NCI-H460 (cell line): Measurements from ENCODE around the gene NKD1. TPM values are rescaled to one million over a fixed set of nuclear protein-coding genes. Genes with fewer than 3 reads are reported as not detected.

Experiments used
- DNase-seq: peaks from one replicate; pipeline ENCODE4 v3.0.0-alpha.2; 2016; ENCODE audit warnings: low read depth; ENCODE audit errors: extremely low read depth
- total RNA-seq: library from RNA; depleted of rRNA; stranded (reverse); fragments of >200 nt; shearing (Covaris generic); gene quantifications from 2 replicates; pipeline ENCODE4 v1.2.3, GENCODE V29; 2014

NKD1 gene
- total RNA-seq, 1 experiment from 2014 or later, result 0.05 TPM

DNA sequence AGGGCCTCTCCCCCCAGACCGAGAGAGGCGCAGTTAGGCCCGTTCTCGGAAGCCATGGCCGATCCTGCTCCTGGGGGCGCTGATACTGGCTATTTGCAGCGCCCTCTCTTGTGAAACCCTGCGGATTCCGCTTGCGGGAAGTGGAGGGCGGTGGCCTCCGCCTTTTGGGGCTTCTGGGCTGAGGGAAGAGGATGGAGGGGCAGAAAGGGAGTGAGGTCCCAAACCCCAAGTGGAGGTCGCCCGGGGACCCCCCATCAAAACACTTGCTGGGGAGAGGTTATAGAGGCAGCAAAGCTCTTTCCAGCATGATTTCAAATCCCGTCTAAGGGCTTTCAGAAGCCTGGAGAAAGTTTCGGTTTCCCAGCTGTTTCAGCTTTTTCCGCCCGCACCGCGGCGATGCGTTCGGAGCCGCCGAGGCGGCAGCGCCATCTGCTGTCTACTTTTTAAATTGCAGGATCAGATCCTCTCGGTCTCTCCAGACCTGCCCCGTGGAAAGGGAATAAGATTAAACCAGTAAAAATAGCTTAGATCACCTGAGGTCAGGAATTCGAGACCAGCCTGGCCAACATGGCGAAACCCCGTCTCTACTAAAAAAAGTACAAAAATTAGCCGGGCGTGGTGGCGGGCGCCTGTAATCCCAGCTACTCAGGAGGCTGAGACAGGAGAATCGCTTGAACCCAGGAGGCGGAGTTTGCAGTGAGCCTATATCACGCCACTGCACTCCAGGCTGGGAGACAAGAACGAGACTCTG, 117.1 kb downstream of the NKD1 start:
- peak; percentile 62 for DNase-seq

DNA sequence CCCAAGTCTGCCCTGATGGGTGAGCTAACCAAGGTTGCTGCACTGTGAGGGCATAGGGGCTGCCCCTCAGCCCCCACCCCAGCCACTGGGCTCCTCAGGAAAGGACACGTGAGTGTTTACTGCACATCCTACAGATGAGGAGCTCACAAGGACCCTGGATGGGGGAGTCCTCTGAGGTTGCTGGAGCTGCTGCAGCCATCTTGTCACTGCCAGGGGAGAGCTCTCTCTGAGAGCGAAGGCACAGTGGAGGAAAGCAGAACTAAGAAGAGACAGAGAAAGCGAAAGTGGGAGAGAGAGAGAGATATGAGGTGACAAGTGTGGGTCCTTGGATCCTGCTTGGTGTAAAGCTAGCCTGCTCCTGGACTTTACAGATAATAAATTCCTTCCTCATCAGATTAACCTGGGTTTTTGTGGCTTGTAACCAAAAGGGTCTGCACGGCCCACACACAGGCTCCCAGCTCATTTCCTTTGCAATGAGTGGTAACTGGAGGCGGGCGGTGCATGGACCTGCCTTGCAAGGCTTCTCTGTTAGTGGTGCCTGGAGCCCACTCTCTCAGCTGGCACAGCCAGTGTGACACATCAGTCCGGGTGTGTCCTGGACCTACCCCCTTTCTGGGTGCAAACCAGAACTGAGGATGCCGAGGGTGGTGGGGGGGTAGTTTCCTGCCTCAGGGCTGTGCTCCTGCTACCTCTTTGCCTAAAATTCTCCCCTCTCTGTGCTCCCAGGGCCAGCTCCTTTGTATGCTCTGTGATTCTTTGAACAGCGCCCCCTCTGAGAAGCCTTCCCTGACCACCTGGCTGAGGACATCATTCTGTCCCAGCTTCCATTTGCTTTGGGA, 118.7 kb downstream of the NKD1 start:
- DNase-seq, result no peak

DNA sequence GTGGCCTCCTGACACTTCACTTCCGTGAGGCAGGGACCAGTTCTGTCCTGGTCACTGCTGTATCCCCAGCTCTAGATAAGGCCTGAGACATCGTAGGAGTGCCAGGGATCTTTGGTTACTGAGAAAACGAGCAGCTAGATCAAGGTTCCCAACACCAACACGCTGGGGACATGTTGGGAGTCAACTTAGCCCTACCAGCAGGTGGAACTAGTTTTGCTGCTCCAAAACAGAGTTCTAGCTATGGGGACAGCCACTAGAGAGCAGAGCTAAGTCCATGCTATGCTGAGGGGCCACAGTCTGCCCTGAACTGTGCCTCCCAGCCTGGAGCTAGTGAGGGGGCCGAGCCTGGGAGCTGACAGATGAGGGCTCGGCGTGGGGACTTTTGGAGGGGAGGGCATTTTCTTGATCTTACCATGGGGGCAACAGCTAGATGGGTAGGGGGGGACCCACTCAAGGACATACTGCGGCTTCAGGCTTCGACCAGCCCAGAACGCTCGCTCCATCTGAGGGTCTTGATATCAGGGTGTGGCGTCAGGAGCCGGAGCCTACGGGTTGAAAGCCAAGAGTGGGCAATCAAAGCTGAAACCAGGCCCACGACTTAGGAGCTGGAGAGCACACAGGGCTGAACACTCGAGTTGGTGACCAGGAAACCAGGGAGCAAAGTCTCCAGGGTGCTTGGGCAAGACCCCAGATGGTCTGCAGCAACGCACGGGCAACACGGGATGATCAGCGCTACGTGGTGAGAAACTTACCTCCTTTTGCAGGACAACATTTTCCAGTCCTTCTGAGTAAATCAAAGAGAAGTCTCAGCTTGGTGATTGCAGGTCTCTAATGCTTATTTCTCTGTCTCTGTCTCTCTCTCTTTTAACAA, 119.5 kb downstream of the NKD1 start:
- DNase-seq, result no peak

DNA sequence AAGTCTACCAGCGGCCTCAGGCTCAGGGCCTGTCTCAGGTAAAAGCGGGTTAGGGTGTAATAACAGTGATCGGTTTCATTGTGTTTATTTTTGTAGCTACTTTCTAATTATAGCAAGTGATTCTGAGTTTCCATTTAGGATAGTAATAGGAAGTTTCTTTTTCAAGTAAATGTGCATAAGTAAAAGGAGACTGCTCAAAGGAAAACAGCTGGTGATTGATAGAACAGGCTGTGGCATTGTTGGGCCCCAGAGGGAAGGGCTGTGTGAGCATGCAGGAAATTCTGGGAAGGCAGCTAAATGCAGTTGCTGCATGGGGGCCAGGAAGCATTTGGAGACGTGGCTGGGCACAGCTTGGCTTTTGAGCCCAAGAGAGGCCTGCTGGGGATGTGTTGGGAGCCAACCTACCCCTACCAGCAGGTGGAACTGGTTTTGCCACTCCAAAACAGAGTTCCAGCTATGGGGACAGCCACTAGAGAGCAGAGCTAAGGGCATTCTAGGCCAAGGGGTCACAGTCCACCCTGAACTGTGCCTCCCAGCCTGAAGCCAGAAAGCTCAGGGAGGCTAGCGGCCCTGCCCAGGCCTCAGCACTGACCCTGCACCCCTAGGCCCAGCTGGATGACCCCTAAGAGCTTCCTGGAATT, 120.3 kb downstream of the NKD1 start:
- DNase-seq, result no peak

DNA sequence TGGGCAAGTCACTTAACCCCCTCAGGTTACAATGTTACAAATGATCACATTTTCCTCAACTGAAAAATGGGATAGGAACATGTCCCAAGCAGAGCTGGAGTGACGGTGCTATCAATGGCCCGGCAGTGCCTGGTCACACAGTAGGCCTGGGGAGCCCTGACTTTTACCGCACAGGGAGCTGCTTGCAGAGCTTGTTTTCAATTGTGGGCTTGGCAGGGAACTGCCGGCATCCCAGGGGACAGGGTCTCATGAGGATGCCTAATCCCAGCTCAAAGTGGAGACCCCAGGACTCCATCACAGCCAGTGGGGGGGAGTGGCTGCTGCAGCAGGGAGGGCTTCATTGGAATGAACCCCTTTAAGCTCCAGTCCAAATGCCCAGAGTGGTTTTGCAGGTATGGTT, 121.5 kb downstream of the NKD1 start:
- no peak for DNase-seq

DNA sequence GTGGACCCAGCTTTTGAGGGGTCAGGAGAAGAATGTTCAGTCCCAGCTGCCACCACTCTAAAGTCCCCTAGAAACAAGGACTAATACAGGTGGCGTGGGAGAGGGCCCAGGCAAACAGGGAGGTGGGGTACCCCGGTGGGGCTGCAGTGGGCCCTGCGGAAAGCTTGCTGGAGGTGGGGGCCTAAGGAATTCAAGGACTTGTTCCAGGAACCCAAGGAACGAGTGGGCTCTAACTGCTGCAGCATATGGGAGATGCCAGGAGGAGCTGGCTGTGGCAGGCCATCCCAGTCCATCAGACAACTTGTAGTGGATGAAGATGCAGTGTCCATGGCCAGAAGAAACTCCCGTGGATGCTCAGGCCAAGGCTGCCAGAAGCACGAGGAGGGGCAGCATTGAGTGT, 122.3 kb downstream of the NKD1 start:
- DNase-seq, result no peak

DNA sequence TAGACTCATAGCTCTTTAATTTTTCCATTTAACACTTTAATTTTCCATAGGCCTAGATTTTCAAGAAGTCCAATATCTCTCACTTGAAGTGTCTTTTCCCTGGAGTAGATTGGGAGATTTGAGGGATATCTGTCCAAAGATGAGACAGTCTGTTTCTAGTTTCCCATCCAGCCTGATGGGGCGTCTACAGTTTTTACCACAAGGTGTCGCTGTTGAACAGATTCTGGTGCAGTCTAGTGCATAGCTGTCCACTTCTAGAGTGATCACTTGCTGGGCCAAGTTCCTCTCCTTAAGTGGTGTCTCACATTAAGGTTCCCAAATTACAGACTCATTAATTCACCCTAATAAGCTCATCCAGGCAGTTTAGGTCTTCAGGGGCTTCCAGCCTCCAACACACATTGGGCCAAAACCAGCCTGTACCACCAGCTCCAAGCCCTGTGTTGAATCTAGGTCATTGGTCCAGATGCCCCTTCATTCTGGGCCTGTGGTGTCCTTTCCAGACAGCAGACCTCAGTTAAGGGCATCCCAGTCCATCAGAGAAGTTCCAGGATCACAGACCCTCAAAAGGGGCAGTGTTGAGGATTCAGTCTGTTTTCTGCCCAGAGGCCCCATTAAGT, 123.6 kb downstream of the NKD1 start:
- peak; percentile 17 for DNase-seq

DNA sequence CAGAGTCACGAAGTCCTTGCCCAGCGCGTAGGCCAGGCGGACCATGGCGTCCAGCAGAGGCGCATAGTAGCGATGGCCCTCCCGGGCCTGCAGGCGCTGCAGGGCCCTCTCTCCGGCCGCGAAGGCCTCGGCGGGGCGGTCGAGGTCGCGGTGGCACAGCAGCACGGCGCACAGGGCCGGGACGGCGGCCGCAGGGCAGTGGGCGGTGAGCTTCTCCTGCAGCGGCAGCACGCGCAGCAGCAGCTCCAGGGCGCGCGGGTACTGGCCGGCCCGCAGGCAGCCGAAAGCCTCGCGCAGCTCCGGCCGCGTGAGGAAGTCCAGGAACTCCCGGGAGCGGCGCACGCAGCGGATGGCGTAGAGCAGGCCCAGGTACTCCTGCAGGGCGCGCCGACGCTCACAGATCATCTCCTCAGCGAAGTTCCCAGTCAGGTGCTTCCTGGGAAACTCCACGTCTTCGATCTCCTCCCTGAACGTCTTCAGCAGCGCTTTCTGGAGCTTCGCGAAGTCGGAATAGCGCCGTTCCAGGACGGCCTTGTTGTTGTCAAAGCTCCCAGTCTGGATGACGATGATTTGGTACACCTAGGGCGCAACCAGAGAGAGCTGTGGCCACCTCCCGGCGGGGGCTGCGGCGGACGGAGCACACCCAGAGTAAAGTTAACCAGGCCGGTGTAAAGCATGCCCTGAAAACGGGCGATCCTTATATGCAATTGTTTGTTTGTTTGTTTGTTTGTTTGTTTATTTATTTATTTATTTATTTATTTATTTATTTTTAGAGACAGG, 125.5 kb downstream of the NKD1 start:
- no peak for DNase-seq

DNA sequence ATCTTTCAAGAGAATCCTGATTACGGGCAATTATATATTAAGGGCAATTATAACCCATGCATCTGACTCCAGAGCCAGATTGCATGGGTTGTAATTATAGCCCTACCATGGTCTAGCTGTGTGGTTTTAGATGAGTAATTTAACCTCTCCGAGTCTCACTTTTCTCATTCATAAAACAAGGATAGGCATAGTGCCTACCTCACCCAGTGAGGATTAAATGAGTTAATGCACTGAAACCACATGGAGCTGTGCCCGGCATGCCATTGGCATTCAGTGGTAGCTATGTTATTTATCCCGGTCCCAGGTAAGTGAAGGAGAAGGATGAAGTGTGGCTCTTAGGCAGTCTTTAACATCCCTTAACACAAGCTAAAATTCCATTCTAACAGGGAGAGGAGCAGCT, 126.6 kb downstream of the NKD1 start:
- no peak for DNase-seq

DNA sequence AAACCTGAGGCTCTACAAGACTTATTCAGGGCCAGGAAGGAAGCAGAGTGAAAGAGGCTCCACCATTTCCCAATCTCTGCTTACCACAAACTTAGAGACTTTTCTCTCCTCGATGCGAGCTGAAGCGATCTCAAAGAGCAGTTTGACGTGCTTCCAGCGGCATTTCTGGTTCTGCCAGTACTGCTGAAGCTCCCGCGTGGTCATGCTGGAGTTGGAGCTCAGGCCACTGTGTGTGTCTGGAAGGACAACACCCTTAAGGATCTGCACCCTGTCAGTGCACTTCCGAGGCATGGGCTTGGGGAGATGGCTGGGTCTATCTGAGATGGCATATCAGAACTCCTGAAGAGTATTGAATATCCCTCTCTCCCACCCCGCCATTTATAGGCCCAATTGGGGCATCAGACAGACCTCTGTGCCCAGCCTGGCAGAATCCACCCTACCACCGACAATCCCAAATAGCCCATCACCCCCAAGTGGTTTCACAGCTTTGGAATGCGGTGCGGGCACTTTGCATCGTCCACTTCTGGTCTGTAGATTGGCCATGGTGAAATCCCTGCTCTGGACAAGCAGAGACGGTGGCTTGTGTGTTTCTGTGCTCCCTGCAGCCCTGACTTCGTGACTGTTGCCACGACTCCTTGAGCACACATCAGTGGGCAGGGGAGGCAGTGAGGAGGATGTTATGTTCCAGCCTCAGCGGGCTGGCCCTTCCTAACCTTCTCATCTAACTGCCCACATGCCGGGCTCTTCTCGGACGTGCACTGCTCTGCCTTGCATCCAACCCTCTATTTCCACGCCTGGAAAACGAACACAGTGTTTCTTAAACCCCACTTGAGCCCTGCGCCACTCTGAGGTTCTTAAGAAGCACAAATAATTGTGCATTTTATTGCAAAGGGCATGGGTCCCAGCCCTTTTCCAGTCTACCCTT, 127.8 kb downstream of the NKD1 start:
- no peak for DNase-seq

DNA sequence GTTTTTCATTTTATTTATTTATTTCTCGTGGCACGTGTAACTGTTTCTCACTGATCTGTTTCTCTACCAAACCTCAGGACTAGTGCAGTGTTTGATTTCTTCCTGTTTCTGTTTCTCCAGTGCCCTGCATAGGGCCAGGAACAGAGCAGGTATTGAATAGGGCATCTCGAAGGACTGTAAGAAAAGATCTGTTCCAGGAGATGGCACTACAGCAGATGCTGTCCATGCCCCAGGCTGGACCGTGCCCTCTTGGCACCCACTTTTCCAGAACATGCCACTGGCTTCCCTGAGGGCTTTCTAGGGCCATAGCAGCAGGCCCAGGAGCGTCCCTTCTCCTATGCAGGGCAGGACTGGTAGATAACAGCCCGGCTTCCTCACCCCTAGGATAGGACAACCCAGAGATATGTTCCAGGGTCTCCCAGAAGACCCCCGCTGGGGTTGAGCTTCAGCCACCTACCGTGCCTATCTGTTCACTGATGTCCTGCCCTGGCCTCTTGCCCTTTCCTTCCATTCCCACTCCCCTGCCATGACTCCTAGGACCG, 128.6 kb downstream of the NKD1 start:
- DNase-seq, result no peak

DNA sequence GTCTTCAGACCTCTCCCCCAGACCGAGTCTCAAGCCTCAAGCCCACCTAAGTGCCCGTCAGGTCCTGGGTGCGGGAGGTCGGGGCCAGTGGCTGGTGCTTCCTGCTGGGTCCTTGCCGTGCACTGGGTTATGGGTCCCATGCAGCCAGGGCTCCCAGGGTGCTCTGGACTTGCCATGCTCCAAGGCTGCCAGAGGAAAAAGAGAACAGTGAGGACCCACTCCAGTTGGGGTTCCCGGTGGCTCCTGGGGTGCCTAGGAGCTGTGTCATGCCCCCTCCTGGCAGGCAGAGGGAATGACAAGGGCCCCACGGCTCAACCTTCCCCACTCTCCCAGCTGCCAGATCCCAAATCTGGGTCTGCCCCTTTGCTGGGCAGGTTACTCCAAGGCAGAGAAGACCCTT, 129.2 kb downstream of the NKD1 start:
- DNase-seq, result no peak

DNA sequence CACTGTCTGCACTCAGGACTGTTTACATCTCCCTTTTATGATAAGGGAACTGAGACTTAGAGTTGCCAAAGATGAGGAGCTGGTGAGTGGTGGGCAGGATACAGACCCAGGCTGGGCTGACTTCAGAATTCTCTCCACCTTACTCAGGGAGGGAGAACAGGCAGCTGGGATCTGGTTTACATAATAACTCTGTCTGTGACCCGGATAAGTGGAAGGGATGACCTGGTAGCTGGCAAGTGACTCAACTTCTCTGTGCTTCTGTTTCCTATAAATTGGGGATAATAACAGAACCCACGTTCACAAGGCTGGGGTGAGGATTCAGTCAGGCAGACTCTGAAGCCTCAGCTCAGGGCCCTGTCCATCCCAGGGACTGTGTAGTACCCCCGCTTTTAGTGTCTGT, 130.3 kb downstream of the NKD1 start:
- no peak for DNase-seq

DNA sequence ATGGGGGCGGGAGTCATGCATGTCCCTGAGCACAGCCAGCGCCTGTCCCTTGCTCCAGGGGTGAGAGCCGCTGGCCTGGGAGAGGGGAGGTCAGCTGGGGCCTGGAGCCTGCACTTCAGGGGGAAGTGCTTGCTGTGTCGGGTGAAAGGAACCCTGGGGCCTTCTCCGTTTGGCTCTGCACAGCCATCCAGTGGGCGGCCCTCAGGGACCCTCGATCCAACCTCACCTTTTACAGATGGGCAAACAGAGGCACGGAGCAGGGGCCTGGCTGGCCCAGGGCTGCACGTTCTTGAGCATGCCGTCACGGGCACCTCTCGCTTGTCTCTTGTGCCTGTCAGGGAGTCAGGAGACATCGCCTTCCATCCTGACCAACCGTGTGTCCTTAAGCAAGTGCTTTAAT, 131.1 kb downstream of the NKD1 start:
- DNase-seq, result no peak

DNA sequence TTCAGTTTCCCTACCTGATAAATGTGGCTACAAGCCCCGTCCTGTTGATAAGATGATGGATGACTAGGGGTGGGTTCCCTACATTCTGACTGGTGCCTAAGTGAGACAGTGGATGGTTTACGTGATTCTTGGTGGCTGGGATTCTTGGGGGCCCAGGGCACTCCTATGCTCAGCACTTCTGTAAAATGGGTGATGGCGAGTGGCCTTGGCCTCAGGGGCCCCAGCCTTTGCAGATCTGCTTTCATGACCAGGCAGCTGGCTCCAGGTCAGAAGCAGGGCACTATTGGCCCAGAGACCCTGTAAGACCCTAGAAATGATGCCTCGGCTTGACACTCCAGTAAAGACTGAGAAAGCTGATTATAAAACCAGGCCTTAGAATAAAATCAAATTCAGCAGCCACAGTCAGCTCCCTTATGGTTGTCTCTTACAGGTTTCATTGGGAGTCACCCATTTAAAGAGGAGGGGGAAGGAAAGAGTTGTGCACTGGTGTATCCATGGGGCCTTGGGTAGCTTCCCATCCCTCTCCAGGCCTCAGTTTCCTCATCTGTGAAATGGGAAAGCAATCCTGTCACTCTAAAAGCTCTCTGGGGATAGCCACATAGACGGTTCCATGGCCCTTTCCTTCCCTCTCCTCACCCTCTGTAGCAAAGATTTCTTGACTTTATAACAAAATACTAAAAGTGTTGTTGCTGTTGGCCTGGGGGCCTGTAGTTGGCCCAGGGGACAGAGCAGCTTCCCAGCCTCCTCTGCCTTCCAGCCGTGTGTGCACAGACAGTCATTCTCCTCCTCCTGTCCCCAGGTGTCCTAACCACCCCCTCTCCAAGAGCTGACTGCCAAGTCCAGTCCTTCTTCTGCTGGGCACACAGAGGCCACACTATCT, 131.7 kb downstream of the NKD1 start:
- no peak for DNase-seq

DNA sequence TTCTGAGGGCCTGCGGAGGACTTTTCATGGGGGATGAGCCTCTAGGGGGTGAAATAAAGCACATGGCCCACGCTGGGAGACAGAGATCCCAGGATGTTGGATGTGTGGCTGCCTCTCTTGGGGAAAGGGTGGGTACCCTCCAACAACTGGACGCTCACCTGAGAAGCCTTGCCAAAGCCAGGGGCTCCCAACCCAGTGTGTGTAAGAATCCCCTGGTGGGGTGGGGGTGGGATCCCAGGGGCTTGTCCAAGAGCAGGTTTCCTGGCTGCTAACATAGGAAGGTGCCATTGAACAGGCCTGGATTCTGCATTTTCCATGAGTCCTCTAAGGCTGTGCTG, 132.3 kb downstream of the NKD1 start:
- no peak for DNase-seq
